ENCODE results near the gene ASXL1.

ASXL1 gene

DNA sequence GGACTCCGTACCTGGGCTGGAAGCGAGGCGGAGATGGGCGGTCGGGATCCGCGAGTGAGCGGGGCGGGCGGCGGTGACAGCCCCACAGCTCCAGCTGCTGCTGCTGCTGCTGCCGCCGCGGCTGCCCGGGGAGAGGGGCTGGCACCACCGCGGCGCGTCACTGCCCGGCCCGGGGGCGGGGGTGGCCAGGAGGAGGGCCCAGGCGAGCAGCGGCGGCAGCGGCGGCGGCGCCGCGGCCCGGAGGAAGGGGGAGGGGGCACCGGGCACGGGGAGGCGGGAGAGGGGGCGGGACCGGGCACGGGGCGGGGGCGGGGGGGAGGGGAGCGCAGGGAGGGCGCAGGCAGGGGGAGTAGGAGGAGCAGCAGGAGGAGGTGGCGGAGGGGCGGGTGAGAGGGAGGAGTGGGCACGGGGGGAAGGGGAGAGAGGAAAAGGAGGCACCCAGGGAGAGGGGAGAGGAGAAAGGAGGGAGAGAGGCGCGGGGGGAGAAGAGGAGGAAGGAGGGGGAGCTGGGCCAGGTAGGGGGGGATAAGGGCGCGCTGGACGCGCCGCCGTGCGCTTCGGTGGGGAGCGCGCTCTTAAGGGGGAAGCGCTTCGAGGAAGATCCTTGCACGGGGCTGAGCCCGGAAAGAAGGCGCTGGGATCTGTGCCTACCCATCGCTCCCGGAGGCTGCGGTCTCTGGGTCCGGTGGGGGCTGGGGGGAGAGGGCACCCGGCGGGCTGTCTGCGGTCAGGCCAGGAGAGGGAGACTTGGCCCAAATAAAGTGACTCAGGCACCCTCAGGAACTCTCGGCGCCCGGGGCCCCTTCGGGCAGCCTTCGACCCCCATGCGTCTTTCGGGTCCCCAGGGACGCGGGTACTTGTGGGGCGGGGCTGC, 125.5 kb downstream of the ASXL1 start:
- Histone ChIP-seq H3K4me2 (ENCODE audit: insufficient read depth, low read length, poor library complexity, severe bottlenecking) (peak overlapping the region; percentile 90), H2AFZ (ENCODE audit: low read length) (peak overlapping the region; percentile 93), H2BK12ac (ENCODE audit: low read length) (no peak overlapping the region), H3K79me1 (ENCODE audit: low read depth, low read length) (peaks cover 17% of the 10 kb centered on the region), H3K4me3 (ENCODE audit: low read length in 2 of 2) (peak overlapping the region; percentile 57 to 89), H4K8ac (ENCODE audit: low read depth, low read length) (no peak overlapping the region), H2BK5ac (ENCODE audit: low read length) (peak overlapping the region; percentile 89), H3K4ac (ENCODE audit: low read length) (no peak overlapping the region), H2BK15ac (ENCODE audit: low read length) (peak overlapping the region; percentile 98), H3K18ac (ENCODE audit: low read length) (peak overlapping the region; percentile 98), H4K91ac (ENCODE audit: low read depth, low read length, poor library complexity) (no peak overlapping the region), H3K27ac (replicated peaks; ENCODE audit: low read length) (peak overlapping the region; percentile 92), H3K23ac (ENCODE audit: low read depth, low read length, poor library complexity) (no peak overlapping the region), H3K9me3 (replicated peaks in 1 of 2; ENCODE audit: control insufficient read depth in 2 of 2, insufficient read depth in 1 of 2, low read depth in 1 of 2, low read length in 2 of 2) (no peaks in the 10 kb centered on the region), H3K14ac (ENCODE audit: low read length) (peak overlapping the region; percentile 67), H3K36me3 (replicated peaks in 1 of 2; ENCODE audit: control insufficient read depth in 2 of 2, insufficient read depth in 2 of 2, low read length in 2 of 2) (peaks cover 0 to 4% of the 10 kb centered on the region in 2 donors), H2AK5ac (ENCODE audit: low read depth, low read length) (peak overlapping the region; percentile 91), H3K4me1 (ENCODE audit: control insufficient read depth in 2 of 2, insufficient read depth in 1 of 2, low read depth in 1 of 2, low read length in 2 of 2) (peaks cover 23 to 32% of the 10 kb centered on the region in 2 donors), H2BK120ac (ENCODE audit: low read depth, low read length) (peak overlapping the region; percentile 51), H3K9ac (ENCODE audit: low read depth, low read length, poor library complexity) (peak overlapping the region; percentile 85), H3K27me3 (ENCODE audit: control insufficient read depth in 3 of 3, insufficient read depth in 3 of 3, low read depth in 1 of 3, low read length in 3 of 3) (peaks cover 0 to 2% (median 0%) of the 10 kb centered on the region in 3 experiments)
- peak; percentile 74 for DNase-seq (ENCODE audit: low spot score)
- WGBS, 2 donors (ENCODE audit: extremely low coverage in 2 of 2, insufficient read length in 2 of 2, insufficient replicate concordance in 1 of 2) = no CpG with 5 or more reads among the region's 79 CpGs

DNA sequence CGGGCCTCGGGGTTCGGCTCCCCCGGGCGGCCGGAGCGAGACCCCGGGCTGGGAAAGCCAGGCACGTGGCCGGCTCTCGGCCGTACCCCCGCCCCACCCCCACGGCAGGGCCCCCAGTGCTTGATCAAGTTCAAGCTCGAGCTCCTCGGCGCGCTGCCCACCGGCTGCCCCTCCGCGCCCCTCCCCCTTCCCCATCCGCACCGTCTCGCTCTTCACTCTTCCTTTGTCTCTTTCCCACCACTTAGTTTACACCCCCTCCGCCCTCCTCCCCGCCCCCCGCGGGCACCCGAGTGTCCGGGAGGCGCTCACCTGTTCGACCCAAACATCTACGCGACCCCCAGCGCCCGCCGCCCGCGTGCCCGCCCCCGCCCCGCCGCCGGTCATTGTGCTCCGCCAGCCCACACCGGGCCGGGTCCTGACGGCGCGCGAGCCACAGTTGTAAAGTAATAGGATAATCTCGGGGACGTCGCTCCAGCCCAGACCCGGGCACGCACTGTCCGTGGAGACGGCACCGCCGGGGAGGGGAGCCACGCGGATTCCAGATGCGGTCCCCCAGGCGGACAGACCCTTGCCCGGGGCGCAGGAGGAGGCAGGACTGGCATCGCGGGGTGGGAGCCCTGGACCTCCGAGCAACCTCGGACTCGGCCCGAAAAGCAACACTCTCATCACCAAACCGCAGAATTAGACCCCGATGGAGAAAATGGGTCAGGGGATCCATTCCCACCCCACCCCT, 126.3 kb downstream of the ASXL1 start:
- Histone ChIP-seq H3K23ac (ENCODE audit: low read depth, low read length, poor library complexity) (peak overlapping the region; percentile 59), H3K79me1 (ENCODE audit: low read depth, low read length) (peaks cover 11% of the 10 kb centered on the region), H2BK120ac (ENCODE audit: low read depth, low read length) (peak overlapping the region; percentile 93), H4K8ac (ENCODE audit: low read depth, low read length) (no peak overlapping the region), H3K27me3 (ENCODE audit: control insufficient read depth in 3 of 3, insufficient read depth in 3 of 3, low read depth in 1 of 3, low read length in 3 of 3) (peaks cover 0 to 2% (median 0%) of the 10 kb centered on the region in 3 experiments), H2BK15ac (ENCODE audit: low read length) (peak overlapping the region; percentile 98), H3K4me3 (ENCODE audit: low read length in 2 of 2) (peak overlapping the region; percentile 57 to 86), H3K4me2 (ENCODE audit: insufficient read depth, low read length, poor library complexity, severe bottlenecking) (peak overlapping the region; percentile 90), H3K4ac (ENCODE audit: low read length) (no peak overlapping the region), H2AFZ (ENCODE audit: low read length) (peak overlapping the region; percentile 93), H3K18ac (ENCODE audit: low read length) (peak overlapping the region; percentile 98), H2BK5ac (ENCODE audit: low read length) (peak overlapping the region; percentile 89), H3K36me3 (replicated peaks in 1 of 2; ENCODE audit: control insufficient read depth in 2 of 2, insufficient read depth in 2 of 2, low read length in 2 of 2) (peaks cover 0 to 4% of the 10 kb centered on the region in 2 donors), H3K4me1 (ENCODE audit: control insufficient read depth in 2 of 2, insufficient read depth in 1 of 2, low read depth in 1 of 2, low read length in 2 of 2) (peaks cover 23 to 32% of the 10 kb centered on the region in 2 donors), H3K14ac (ENCODE audit: low read length) (peak overlapping the region; percentile 74), H4K91ac (ENCODE audit: low read depth, low read length, poor library complexity) (no peak overlapping the region), H3K9ac (ENCODE audit: low read depth, low read length, poor library complexity) (peak overlapping the region; percentile 79), H3K27ac (replicated peaks; ENCODE audit: low read length) (peak overlapping the region; percentile 89), H2AK5ac (ENCODE audit: low read depth, low read length) (peak overlapping the region; percentile 97), H3K9me3 (replicated peaks in 1 of 2; ENCODE audit: control insufficient read depth in 2 of 2, insufficient read depth in 1 of 2, low read depth in 1 of 2, low read length in 2 of 2) (no peaks in the 10 kb centered on the region), H2BK12ac (ENCODE audit: low read length) (no peak overlapping the region)
- no CpG with 5 or more reads among the region's 74 CpGs for WGBS, 2 donors (ENCODE audit: extremely low coverage in 2 of 2, insufficient read length in 2 of 2, insufficient replicate concordance in 1 of 2)
- DNase-seq (ENCODE audit: low spot score) = no peak

DNA sequence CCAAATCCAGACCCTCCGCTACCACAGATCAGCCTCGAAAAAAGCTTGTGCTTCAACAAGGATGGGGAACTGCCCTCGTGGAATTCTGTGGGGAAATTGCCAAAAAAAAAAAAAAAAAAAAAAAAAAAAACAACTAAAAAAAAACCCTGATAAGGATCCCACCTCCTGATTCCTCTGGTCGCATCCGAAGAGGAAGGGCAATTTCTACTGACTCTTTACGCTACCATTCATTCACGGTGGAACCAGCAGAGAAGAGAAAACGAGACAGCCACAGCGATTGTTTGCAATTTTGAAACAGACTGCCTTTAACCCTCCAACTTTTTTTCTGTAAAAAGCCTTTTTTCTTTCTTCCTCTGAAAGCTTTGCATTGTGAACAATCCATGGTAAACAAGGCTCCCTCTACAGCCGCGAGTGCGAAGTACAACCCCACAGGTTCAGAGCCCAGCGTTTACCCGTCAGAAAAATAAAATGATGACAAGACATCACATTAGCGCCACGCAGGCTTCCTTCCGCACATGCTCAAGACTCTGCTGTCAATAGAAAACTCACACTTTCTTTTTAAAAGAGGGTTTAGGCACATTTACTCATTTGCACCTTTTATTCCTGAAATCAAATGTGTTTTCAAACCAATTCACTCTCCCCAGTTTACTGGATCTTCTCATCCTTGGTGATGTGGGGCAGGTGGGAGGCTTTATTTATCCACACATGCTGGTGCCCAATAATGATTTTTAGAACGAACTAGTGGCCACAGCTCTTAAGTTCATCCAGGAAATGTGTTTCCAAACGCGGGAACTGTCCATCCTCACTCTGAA, 127.0 kb downstream of the ASXL1 start:
- H4K8ac ChIP-seq (ENCODE audit: low read depth, low read length) = no peak overlapping the region
- no peaks in the 10 kb centered on the region for H3K9me3 ChIP-seq (replicated peaks in 1 of 2; ENCODE audit: control insufficient read depth in 2 of 2, insufficient read depth in 1 of 2, low read depth in 1 of 2, low read length in 2 of 2)
- H3K23ac ChIP-seq (ENCODE audit: low read depth, low read length, poor library complexity) = peak overlapping the region; percentile 59
- H2AFZ ChIP-seq (ENCODE audit: low read length) = peak overlapping the region; percentile 93
- H3K4me3 ChIP-seq (ENCODE audit: low read length in 2 of 2) = peak overlapping the region; percentile 57 to 86
- H3K4me2 ChIP-seq (ENCODE audit: insufficient read depth, low read length, poor library complexity, severe bottlenecking) = peak overlapping the region; percentile 90
- H3K9ac ChIP-seq (ENCODE audit: low read depth, low read length, poor library complexity) = peak overlapping the region; percentile 79
- no peak overlapping the region for H2BK12ac ChIP-seq (ENCODE audit: low read length)
- peak overlapping the region; percentile 89 for H2BK5ac ChIP-seq (ENCODE audit: low read length)
- H3K4ac ChIP-seq (ENCODE audit: low read length) = no peak overlapping the region
- H4K91ac ChIP-seq (ENCODE audit: low read depth, low read length, poor library complexity) = no peak overlapping the region
- H2AK5ac ChIP-seq (ENCODE audit: low read depth, low read length) = peak overlapping the region; percentile 97
- WGBS, 2 donors (ENCODE audit: extremely low coverage in 2 of 2, insufficient read length in 2 of 2, insufficient replicate concordance in 1 of 2) = no CpG with 5 or more reads among the region's 20 CpGs
- peak overlapping the region; percentile 98 for H2BK15ac ChIP-seq (ENCODE audit: low read length)
- peaks cover 15 to 29% of the 10 kb centered on the region in 2 donors for H3K4me1 ChIP-seq (ENCODE audit: control insufficient read depth in 2 of 2, insufficient read depth in 1 of 2, low read depth in 1 of 2, low read length in 2 of 2)
- no peak overlapping the region for H2BK120ac ChIP-seq (ENCODE audit: low read depth, low read length)
- peaks cover 0 to 4% of the 10 kb centered on the region in 2 donors for H3K36me3 ChIP-seq (replicated peaks in 1 of 2; ENCODE audit: control insufficient read depth in 2 of 2, insufficient read depth in 2 of 2, low read length in 2 of 2)
- peak overlapping the region; percentile 54 for H3K27ac ChIP-seq (replicated peaks; ENCODE audit: low read length)
- peak overlapping the region; percentile 74 for H3K14ac ChIP-seq (ENCODE audit: low read length)
- peaks cover 0 to 2% (median 0%) of the 10 kb centered on the region in 3 experiments for H3K27me3 ChIP-seq (ENCODE audit: control insufficient read depth in 3 of 3, insufficient read depth in 3 of 3, low read depth in 1 of 3, low read length in 3 of 3)
- H3K18ac ChIP-seq (ENCODE audit: low read length) = peak overlapping the region; percentile 98
- DNase-seq (ENCODE audit: low spot score) = peak; percentile 59
- peaks cover 7% of the 10 kb centered on the region for H3K79me1 ChIP-seq (ENCODE audit: low read depth, low read length)
